ENCODE data around the gene PHETA1.
A peak's percentile ranks its signal among the peaks of the same experiment; 100 is the strongest.

Gene PHETA1

GRCh38 chr12:111368788-111369495, at the start of gene PHETA1:
TSS of gene PHETA1 (minus strand) at chr12:111369095. CDS start at chr12:111363427, 5,668 bp downstream.
- DNase-seq: peak; percentile 83

- no peak for DNase-seq
These were observed 49.6 kb upstream of the PHETA1 start for GRCh38 chr12:111418594-111418880.

GRCh38 chr12:111417784-111418593, 49.1 kb upstream of the PHETA1 start:
- DNase-seq: no peak

- no peak for DNase-seq
These were observed 48.4 kb upstream of the PHETA1 start for GRCh38 chr12:111417290-111417689.

- no peak for DNase-seq
These were observed 45.9 kb upstream of the PHETA1 start for GRCh38 chr12:111414711-111415252.

GRCh38 chr12:111413442-111414086, 44.7 kb upstream of the PHETA1 start:
- peak; percentile 45 for DNase-seq

GRCh38 chr12:111412830-111413441, 44.0 kb upstream of the PHETA1 start:
- DNase-seq: no peak

- DNase-seq: no peak
These were observed 43.3 kb upstream of the PHETA1 start for GRCh38 chr12:111412007-111412829.

GRCh38 chr12:111411185-111411764, 42.4 kb upstream of the PHETA1 start:
- no peak for DNase-seq

GRCh38 chr12:111410431-111411184, 41.7 kb upstream of the PHETA1 start:
- no peak for DNase-seq

GRCh38 chr12:111409780-111410430, 41.0 kb upstream of the PHETA1 start:
- DNase-seq: peak; percentile 27

- no peak for DNase-seq
These were observed 40.5 kb upstream of the PHETA1 start for GRCh38 chr12:111409403-111409779.

GRCh38 chr12:111408686-111409402, 39.9 kb upstream of the PHETA1 start:
- DNase-seq: no peak

GRCh38 chr12:111408116-111408440, 39.2 kb upstream of the PHETA1 start:
- DNase-seq: no peak

GRCh38 chr12:111407377-111408115, 38.7 kb upstream of the PHETA1 start:
- DNase-seq: no peak

- DNase-seq: no peak
These were observed 37.8 kb upstream of the PHETA1 start for GRCh38 chr12:111406474-111407376.

GRCh38 chr12:111405859-111406473, 37.1 kb upstream of the PHETA1 start, which contains the start of gene SH2B3:
TSS of gene SH2B3 (plus strand) at chr12:111405923. CDS start at chr12:111418146, 12,223 bp downstream.
- peak; percentile 54 for DNase-seq

Measured in kidney glomerular epithelial cell (primary cell).